Osteoblast (primary cell): ENCODE data around the gene HGF. TPM values are rescaled to one million over a fixed set of nuclear protein-coding genes. Genes with fewer than 3 reads are reported as not detected.

Source experiments
- DNase-seq: peaks from one replicate; pipeline ENCODE4 v3.0.0; 2011; ENCODE audit warnings: low spot score, mixed read lengths; ENCODE audit not compliant: insufficient read length; ENCODE audit errors: missing footprints
- H2AFZ ChIP-seq: 2 replicates; pipeline ENCODE4 v1.6.0; 2011; ENCODE audit warnings: mild to moderate bottlenecking, low read length
- H3K27ac ChIP-seq: 2 replicates; pipeline ENCODE4 v1.5.1; 2011; ENCODE audit warnings: mild to moderate bottlenecking, low read depth, low read length, moderate library complexity
- H3K27me3 ChIP-seq: 2 replicates; pipeline ENCODE4 v1.6.0; 2012; ENCODE audit warnings: mild to moderate bottlenecking, control low read depth, inconsistent platforms, low read length, moderate library complexity; ENCODE audit not compliant: insufficient read depth
- H3K36me3 ChIP-seq: 2 replicates; pipeline ENCODE4 v1.5.1; 2011; ENCODE audit warnings: mild to moderate bottlenecking, low read length, control low read depth, moderate library complexity; ENCODE audit not compliant: insufficient read depth
- H3K4me1 ChIP-seq: 2 replicates; pipeline ENCODE4 v1.5.1; 2011; ENCODE audit warnings: mild to moderate bottlenecking, low read length, control low read depth, moderate library complexity; ENCODE audit not compliant: insufficient read depth
- H3K4me2 ChIP-seq: 2 replicates; pipeline ENCODE4 v1.6.0; 2011; ENCODE audit warnings: mild to moderate bottlenecking, low read length; ENCODE audit not compliant: insufficient read depth
- H3K4me3 ChIP-seq: fragments of 200-600 bp; sonication (generic); 3 replicates; pipeline ENCODE4 v1.5.1; 2012; ENCODE audit warnings: mild to moderate bottlenecking, low read length, inconsistent platforms; ENCODE audit not compliant: insufficient read depth
- H3K79me2 ChIP-seq: 2 replicates; pipeline ENCODE4 v1.6.0; 2012; ENCODE audit warnings: mild to moderate bottlenecking, low read length, control low read depth, inconsistent platforms; ENCODE audit not compliant: insufficient read depth
- H3K9me3 ChIP-seq: 2 replicates; pipeline ENCODE4 v1.5.1; 2011; ENCODE audit warnings: low read depth, low read length, control low read depth
- H4K20me1 ChIP-seq: 2 replicates; pipeline ENCODE4 v1.6.0; 2012; ENCODE audit warnings: mild to moderate bottlenecking, low read length, control low read depth; ENCODE audit not compliant: insufficient read depth
- CTCF ChIP-seq: IDR thresholded peaks from 2 replicates; pipeline ENCODE4 v1.5.1; 2011; ENCODE audit warnings: mild to moderate bottlenecking, low read depth, low read length, moderate library complexity; ENCODE audit errors: extremely low read depth
- total RNA-seq: library from RNA; depleted of rRNA; stranded (reverse); fragments of >200 nt; gene quantifications from 2 replicates; pipeline ENCODE4 v1.2.3, GENCODE V29; 2012

The HGF gene
- total RNA-seq, 1 donor, result 41.3 TPM

DNA sequence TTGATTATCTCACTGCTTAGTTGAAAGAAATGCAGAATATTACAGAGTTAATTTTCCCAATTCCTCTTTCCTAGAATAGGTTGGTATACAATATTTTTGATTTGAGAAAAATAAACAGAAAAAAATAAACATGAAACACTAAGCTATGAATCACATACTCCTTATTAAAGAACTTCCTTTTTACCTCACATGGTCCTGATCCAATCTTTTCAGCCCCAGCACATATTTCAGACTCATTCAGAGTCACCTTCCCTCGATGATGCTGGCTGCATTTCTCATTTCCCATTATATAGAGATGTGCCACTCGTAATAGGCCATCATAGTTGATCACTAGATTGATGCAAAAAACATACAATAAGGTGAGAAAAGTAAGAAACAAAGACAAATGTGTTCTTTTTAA is 64.6 kb downstream of the HGF start:
- Histone ChIP-seq H3K79me2 (no peaks in the 10 kb centered on the region), H3K4me2 (no peak overlapping the region), H3K36me3 (peaks cover 27% of the 10 kb centered on the region), H3K4me3 (no peak overlapping the region), H3K27me3 (no peaks in the 10 kb centered on the region), H3K27ac (no peak overlapping the region), H3K4me1 (peaks cover 5% of the 10 kb centered on the region), H3K9me3 (no peaks in the 10 kb centered on the region), H2AFZ (peak overlapping the region; percentile 28), H4K20me1 (no peaks in the 10 kb centered on the region)
- DNase-seq, result no peak
- no peak for TF ChIP-seq CTCF

GRCh38 chr7:81704595-81704994 is 65.3 kb downstream of the HGF start:
- H3K79me2 ChIP-seq, result no peaks in the 10 kb centered on the region
- H3K4me2 ChIP-seq, result no peak overlapping the region
- no peak overlapping the region for H2AFZ ChIP-seq
- no peak for DNase-seq
- H3K9me3 ChIP-seq, result no peaks in the 10 kb centered on the region
- no peak overlapping the region for H3K4me3 ChIP-seq
- H3K27ac ChIP-seq, result no peak overlapping the region
- H4K20me1 ChIP-seq, result no peaks in the 10 kb centered on the region
- no peaks in the 10 kb centered on the region for H3K27me3 ChIP-seq
- peaks cover 5% of the 10 kb centered on the region for H3K4me1 ChIP-seq
- H3K36me3 ChIP-seq, result peaks cover 21% of the 10 kb centered on the region
- no peak for TF ChIP-seq CTCF

DNA sequence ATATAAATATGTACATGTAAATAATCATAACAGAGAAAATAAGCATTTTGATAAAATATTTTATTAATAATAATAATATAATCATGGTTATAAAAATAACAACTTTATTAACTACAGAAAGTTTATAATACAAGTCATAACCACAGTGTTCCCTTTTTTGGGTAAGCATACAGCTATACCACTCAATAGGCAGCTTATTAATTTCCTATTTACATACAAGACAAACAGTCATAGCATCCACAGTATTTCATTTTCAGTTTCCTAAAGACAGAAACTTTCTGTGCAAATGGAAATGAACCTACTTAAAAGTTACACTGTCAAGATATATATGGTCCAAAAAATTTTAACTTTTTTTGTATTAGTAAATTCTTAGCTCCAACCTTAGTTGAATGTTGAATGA is 70.9 kb downstream of the HGF start:
- Histone ChIP-seq H3K27me3 (no peaks in the 10 kb centered on the region), H3K4me2 (no peak overlapping the region), H3K36me3 (peaks cover 11% of the 10 kb centered on the region), H3K27ac (no peak overlapping the region), H4K20me1 (no peaks in the 10 kb centered on the region), H2AFZ (no peak overlapping the region), H3K4me1 (peaks cover 2% of the 10 kb centered on the region), H3K9me3 (no peaks in the 10 kb centered on the region), H3K4me3 (no peak overlapping the region), H3K79me2 (no peaks in the 10 kb centered on the region)
- no peak for DNase-seq
- TF ChIP-seq CTCF, result no peak

GRCh38 chr7:81694711-81695110 is 75.1 kb downstream of the HGF start:
- Histone ChIP-seq H3K27ac (no peak overlapping the region), H3K36me3 (no peaks in the 10 kb centered on the region), H4K20me1 (no peaks in the 10 kb centered on the region), H2AFZ (peak overlapping the region; percentile 26), H3K4me1 (peaks cover 29% of the 10 kb centered on the region), H3K9me3 (no peaks in the 10 kb centered on the region), H3K4me3 (no peak overlapping the region), H3K27me3 (no peaks in the 10 kb centered on the region), H3K79me2 (no peaks in the 10 kb centered on the region), H3K4me2 (no peak overlapping the region)
- TF ChIP-seq CTCF, result no peak
- no peak for DNase-seq
